ENCODE data around the gene CALHM1. TPM values are rescaled to one million over a fixed set of nuclear protein-coding genes. Genes with fewer than 3 reads are reported as not detected.
"Not testable (repeated sequence)": the region's sequence is repeated elsewhere in the genome, so short reads cannot be mapped to it uniquely, and the experiment has no call there.

The CALHM1 gene
- polyA plus RNA-seq, 3 donors, result 0.06 to 0.08 (median 0.08) TPM

- DNase-seq (ENCODE audit: extremely low read depth in 1 of 11, low read depth in 9 of 11, low spot score in 4 of 11), result no peak
Measured at GRCh38 chr10:103443475-103444185, 15.1 kb downstream of the CALHM1 start.

- DNase-seq (ENCODE audit: extremely low read depth in 1 of 11, low read depth in 9 of 11, low spot score in 4 of 11), result no peak
Measured at GRCh38 chr10:103442031-103442461, 16.7 kb downstream of the CALHM1 start.

- DNase-seq (ENCODE audit: extremely low read depth in 1 of 11, low read depth in 9 of 11, low spot score in 4 of 11), result no peak
Measured at GRCh38 chr10:103441611-103442010, 17.1 kb downstream of the CALHM1 start.

DNA sequence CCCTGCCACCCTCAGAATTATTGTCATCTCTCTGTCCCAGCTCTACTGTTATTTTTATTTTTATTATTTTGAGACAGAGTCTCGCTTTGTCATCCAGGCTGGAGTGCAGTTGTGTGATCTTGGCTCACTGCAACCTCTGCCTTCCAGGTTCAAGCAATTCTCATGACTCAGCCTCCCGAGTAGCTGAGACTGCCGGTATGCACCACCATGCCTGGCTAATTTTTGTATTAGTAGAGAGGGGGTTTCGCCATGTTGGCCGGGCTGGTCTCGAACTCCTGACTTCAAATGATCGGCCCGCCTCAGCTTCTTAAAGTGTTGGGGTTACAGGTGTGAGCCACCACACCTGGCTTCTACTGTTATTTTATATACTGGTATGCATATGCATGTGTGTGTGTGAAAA is 17.5 kb downstream of the CALHM1 start:
- DNase-seq (ENCODE audit: extremely low read depth in 1 of 11, low read depth in 9 of 11, low spot score in 4 of 11), result no peak

DNA sequence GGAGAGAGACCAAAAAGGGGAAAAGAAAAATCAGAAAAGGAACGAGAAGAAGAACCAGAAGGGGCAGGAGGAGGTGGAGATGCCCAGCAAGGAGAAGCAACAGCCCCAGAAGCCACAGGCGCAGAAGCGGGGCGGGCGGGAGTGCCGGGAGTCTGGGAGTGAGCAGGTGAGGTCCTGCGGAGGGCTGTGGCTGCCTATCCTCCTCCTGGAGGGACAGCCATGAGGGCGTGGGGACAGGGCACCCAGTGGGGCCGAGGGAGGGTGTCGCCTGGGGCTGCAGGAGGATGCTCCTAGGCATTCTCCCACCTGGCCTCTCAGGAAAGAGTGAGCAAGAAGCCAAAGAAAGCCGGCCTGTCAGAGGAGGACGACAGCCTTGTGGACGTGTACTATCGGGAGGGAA is 18.3 kb downstream of the CALHM1 start:
- DNase-seq (ENCODE audit: extremely low read depth in 1 of 11, low read depth in 9 of 11, low spot score in 4 of 11), result no peak

GRCh38 chr10:103439776-103440175 is 18.9 kb downstream of the CALHM1 start:
- no peak for DNase-seq (ENCODE audit: extremely low read depth in 1 of 11, low read depth in 9 of 11, low spot score in 4 of 11)

GRCh38 chr10:103433858-103434257 is 24.8 kb downstream of the CALHM1 start:
- no peak for DNase-seq (ENCODE audit: extremely low read depth in 1 of 11, low read depth in 9 of 11, low spot score in 4 of 11)

DNA sequence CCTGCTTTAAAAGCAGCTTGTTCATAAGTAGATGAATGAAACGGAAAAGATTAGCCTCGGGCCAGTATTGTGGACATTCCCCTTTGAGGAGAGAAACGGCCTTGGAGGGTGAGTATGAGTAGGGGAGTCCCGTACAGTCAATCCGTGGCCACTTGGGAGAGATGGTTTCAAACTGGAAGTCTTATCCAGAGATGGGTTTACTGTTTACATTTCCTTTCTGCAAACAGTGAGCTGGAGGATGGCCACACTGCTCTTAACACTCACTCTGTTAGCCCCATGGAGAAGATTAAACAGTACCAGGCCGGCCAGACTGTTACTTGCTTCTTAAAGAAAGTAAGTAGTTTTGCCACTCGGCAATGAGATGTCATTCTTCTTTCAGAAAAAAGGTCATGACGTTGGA is 26.8 kb downstream of the CALHM1 start:
- DNase-seq (ENCODE audit: extremely low read depth in 1 of 11, low read depth in 9 of 11, low spot score in 4 of 11), result no peak

DNA sequence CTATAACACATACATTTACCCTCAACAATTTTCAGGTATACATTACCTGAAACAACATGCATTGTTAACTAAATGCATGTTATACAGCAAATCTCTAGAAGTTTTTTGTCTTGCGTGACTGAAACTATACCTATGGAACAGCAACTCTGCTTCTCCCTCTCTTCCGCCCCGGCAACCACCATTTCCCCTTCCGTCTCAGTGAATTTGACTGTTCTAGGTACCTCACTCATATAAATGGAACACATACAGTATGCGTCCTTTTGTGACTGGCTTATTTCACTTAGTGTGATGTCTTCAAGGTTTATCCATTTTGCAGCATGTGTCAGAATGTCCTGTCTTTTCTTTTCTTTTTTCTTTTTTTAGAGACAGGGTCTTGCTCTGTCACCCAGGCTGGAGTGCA is 29.1 kb downstream of the CALHM1 start:
- DNase-seq (ENCODE audit: extremely low read depth in 1 of 11, low read depth in 9 of 11, low spot score in 4 of 11), result no peak

DNA sequence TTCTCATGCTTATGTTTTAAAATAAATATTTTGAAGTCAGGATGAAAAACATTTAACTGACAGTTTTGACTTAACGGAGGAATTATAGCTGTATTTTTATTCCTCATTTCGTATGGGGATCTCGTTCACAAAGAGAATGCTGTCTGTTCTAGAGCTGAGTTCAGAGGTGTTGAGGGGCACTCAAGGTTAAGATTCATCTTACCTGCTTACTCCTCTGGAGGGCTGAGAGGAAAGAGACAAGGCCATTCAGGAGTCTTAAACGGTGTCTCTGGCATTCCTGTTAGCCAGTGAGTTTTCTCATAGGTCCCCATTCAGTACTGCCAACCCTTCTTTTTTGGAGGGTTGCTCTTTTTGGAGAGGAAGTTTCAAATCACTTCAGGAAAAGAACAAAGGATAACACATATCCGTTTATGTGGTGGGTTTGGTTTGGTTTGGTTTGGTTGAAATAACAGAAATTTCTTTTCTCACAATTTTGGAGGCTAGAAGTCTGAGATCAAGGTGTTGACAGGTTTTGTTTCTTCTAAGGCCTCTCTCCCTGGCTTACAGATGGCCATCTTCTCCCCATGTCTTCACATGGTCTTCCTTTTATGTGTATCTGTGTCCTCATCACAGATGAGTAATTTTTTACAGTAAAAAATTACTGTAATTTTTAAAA is 29.6 kb downstream of the CALHM1 start:
- no peak for DNase-seq (ENCODE audit: extremely low read depth in 1 of 11, low read depth in 9 of 11, low spot score in 4 of 11)

DNA sequence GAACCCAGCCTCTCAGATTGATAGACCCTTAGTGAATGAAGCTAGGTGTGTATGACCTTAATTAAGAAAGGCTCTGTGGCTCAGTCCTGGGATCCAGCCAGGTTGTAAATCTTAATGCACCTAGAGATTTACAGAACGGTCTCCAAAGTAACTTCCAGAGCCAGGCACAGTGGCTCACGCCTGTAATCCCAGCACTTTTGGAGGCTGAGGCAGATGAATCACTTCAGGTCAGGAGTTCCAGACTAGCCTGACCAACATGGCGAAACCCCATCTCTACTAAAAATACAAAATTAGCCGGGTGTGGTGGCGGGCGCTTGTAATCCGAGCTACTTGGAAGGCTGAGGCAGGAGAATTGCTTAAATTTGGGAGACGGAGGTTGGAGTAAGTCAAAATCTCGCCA is 30.8 kb downstream of the CALHM1 start:
- no peak for DNase-seq (ENCODE audit: extremely low read depth in 1 of 11, low read depth in 9 of 11, low spot score in 4 of 11)

GRCh38 chr10:103423748-103424147 is 35.0 kb downstream of the CALHM1 start:
- DNase-seq (ENCODE audit: extremely low read depth in 1 of 11, low read depth in 9 of 11, low spot score in 4 of 11), result no peak

- DNase-seq (ENCODE audit: extremely low read depth in 1 of 11, low read depth in 9 of 11, low spot score in 4 of 11), result no peak
Measured at GRCh38 chr10:103419101-103419500, 39.6 kb downstream of the CALHM1 start.

DNA sequence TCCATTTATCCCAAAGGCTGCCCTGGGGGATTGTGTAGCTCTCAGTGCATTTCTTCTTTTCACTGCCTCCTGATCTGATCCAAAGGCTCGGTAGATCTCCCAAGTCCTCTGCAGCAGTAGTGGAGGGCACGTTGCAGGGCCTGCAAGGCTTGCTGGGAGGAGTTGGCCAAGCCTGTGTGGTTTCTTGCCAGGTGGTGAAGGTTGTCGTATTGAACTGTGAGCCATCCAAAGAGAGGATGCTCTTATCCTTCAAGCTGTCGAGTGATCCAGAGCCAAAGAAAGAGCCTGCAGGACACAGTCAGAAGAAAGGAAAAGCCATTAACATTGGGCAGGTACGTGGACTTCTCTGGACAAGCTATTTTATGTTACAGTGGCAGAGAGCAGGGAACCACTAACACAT is 41.1 kb downstream of the CALHM1 start:
- DNase-seq (ENCODE audit: extremely low read depth in 1 of 11, low read depth in 9 of 11, low spot score in 4 of 11), result no peak

- not testable (repeated sequence) for DNase-seq (ENCODE audit: extremely low read depth in 1 of 11, low read depth in 9 of 11, low spot score in 4 of 11)
Measured at GRCh38 chr10:103417148-103417469, 41.6 kb downstream of the CALHM1 start.

- peak in 10 of 11 donors; percentile 18 to 68 (median 46) for DNase-seq (ENCODE audit: extremely low read depth in 1 of 11, low read depth in 9 of 11, low spot score in 4 of 11)
Measured at GRCh38 chr10:103416436-103417147, 42.1 kb downstream of the CALHM1 start.

DNA sequence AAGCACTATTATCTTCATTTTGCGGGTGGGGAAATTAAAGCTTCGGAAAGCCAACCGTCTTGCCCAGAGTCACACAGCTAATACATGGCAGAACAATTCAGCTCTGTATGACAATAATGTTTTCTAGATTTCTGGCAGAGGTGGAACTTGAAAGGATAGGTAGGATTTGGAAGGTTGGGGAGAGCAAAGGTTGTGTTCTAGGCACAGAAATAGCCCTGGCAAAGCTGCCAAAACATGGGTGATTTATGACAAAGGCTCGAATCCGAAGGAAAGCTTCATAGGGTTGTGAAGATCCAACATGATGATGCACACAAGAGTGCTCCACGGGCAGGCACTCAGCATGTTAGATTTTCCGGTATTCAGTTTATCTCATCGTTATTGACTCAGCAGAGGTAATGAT is 43.1 kb downstream of the CALHM1 start:
- DNase-seq (ENCODE audit: extremely low read depth in 1 of 11, low read depth in 9 of 11, low spot score in 4 of 11), result no peak

GRCh38 chr10:103413564-103413963 is 45.1 kb downstream of the CALHM1 start:
- no peak for DNase-seq (ENCODE audit: extremely low read depth in 1 of 11, low read depth in 9 of 11, low spot score in 4 of 11)
